IMR-90 (cell line): ENCODE measurements around the gene ASXL2. TPM values are rescaled to one million over a fixed set of nuclear protein-coding genes. Genes with fewer than 3 reads are reported as not detected.
"Not testable (repeated sequence)": the region's sequence is repeated elsewhere in the genome, so short reads cannot be mapped to it uniquely, and the experiment has no call there.

Source experiments
- ATAC-seq: fragments of 200-7000 bp; cut with Tn5 transposase; 2 replicates; pipeline ENCODE4 v1.9.1; 2020; ENCODE audit warnings: low read depth, mild to moderate bottlenecking, moderate library complexity
- BruUV-seq: library from RNA; stranded (reverse); fragments of 400-500 nt; replicated peaks from 2 replicates; lab custom pipeline; 2021; lab: Mats Ljungman, UMichigan
- CTCF ChIA-PET: fragments of 300-600 bp; formaldehyde crosslinking; extraction: SDS; loops from one replicate; lab custom pipeline; 2021; ENCODE audit warnings: antibody characterized with exemption; lab: Yijun Ruan, JAX
- POLR2A ChIA-PET: fragments of 300-600 bp; sonication (Branson Sonifier 250); formaldehyde crosslinking; loops from one replicate; lab custom pipeline; 2022; ENCODE audit warnings: antibody characterized with exemption; ENCODE audit not compliant: unreplicated experiment; lab: Charles Lee
- DNase-seq: peaks from one replicate; pipeline ENCODE4 v3.0.0; 2013
- H2AFZ ChIP-seq: replicated peaks from 2 replicates; pipeline ENCODE3; 2013; ENCODE audit warnings: low read length, mild to moderate bottlenecking; ENCODE audit not compliant: poor library complexity
- H2AK5ac ChIP-seq: 2 replicates; pipeline ENCODE4 v1.6.1; 2013; ENCODE audit warnings: low read depth, low read length, inconsistent platforms
- H2AK9ac ChIP-seq: replicated peaks from 2 replicates; pipeline ENCODE3; 2013; ENCODE audit warnings: mild to moderate bottlenecking, low read depth, low read length, moderate library complexity; ENCODE audit not compliant: poor library complexity
- H2BK120ac ChIP-seq: 2 replicates; pipeline ENCODE4 v1.6.1; 2013; ENCODE audit warnings: low read depth, low read length, inconsistent platforms
- H2BK15ac ChIP-seq: 3 replicates; pipeline ENCODE4 v1.6.1; 2013; ENCODE audit warnings: low read depth, low read length, inconsistent platforms
- H2BK20ac ChIP-seq: 2 replicates; pipeline ENCODE4 v1.6.1; 2013; ENCODE audit warnings: low read depth, mild to moderate bottlenecking, inconsistent platforms, low read length, moderate library complexity
- H2BK5ac ChIP-seq: 2 replicates; pipeline ENCODE4 v1.6.1; 2013; ENCODE audit warnings: mild to moderate bottlenecking, low read depth, low read length, inconsistent platforms; ENCODE audit not compliant: poor library complexity, severe bottlenecking
- H3K14ac ChIP-seq: replicated peaks from 2 replicates; pipeline ENCODE4 v1.6.1; 2013; ENCODE audit warnings: low read depth, low read length, inconsistent platforms
- H3K18ac ChIP-seq: 2 replicates; pipeline ENCODE4 v1.6.1; 2013; ENCODE audit warnings: low read depth, low read length, control low read depth
- H3K23ac ChIP-seq: 2 replicates; pipeline ENCODE4 v1.6.1; 2013; ENCODE audit warnings: low read depth, low read length, inconsistent platforms
- H3K27ac ChIP-seq: 2 replicates; pipeline ENCODE4 v1.5.1; 2013; ENCODE audit warnings: mild to moderate bottlenecking, control low read depth, low read length; ENCODE audit not compliant: insufficient read depth
- H3K27me3 ChIP-seq: 2 replicates; pipeline ENCODE4 v1.6.1; 2013; ENCODE audit warnings: low read length; ENCODE audit not compliant: control insufficient read depth, insufficient read depth
- H3K36me3 ChIP-seq: 2 replicates; pipeline ENCODE4 v1.6.1; 2013; ENCODE audit warnings: low read length, mixed read lengths; ENCODE audit not compliant: control insufficient read depth, insufficient read depth
- H3K4ac ChIP-seq: 2 replicates; pipeline ENCODE4 v1.6.1; 2013; ENCODE audit warnings: low read depth, low read length, inconsistent platforms
- H3K4me1 ChIP-seq: 2 replicates; pipeline ENCODE4 v1.6.1; 2013; ENCODE audit warnings: low read length, mixed read lengths; ENCODE audit not compliant: control insufficient read depth, insufficient read depth
- H3K4me2 ChIP-seq: 2 replicates; pipeline ENCODE4 v1.6.1; 2013; ENCODE audit warnings: low read depth, mild to moderate bottlenecking, control low read depth, low read length, moderate library complexity
- H3K4me3 ChIP-seq: 2 replicates; pipeline ENCODE4 v1.5.1; 2013; ENCODE audit warnings: low read depth, mild to moderate bottlenecking, control low read depth, low read length, moderate library complexity; ENCODE audit not compliant: insufficient read depth
- H3K56ac ChIP-seq: 2 replicates; pipeline ENCODE4 v1.6.1; 2013; ENCODE audit warnings: low read length, inconsistent platforms; ENCODE audit not compliant: insufficient read depth; ENCODE audit errors: extremely low read depth
- H3K79me1 ChIP-seq, 2 experiments: 2 replicates each; pipeline ENCODE4 v1.6.1; 2013; ENCODE audit warnings: low read length in 2 of 2, inconsistent platforms in 1 of 2, low read depth in 1 of 2
- H3K9ac ChIP-seq: 2 replicates; pipeline ENCODE4 v1.6.1; 2013; ENCODE audit warnings: low read depth, low read length, control low read depth
- H3K9me1 ChIP-seq: 2 replicates; pipeline ENCODE4 v1.6.1; 2013; ENCODE audit warnings: low read length, inconsistent platforms; ENCODE audit not compliant: insufficient read depth
- H3K9me3 ChIP-seq: 2 replicates; pipeline ENCODE4 v1.6.1; 2013; ENCODE audit warnings: low read length; ENCODE audit not compliant: control insufficient read depth, insufficient read depth
- H4K20me1 ChIP-seq: 2 replicates; pipeline ENCODE4 v1.6.1; 2013; ENCODE audit warnings: low read length, inconsistent platforms; ENCODE audit not compliant: insufficient read depth
- H4K5ac ChIP-seq: 2 replicates; pipeline ENCODE4 v1.6.1; 2013; ENCODE audit warnings: mild to moderate bottlenecking, low read depth, low read length, control low read depth
- H4K8ac ChIP-seq, 2 experiments: 2 replicates each; pipeline ENCODE4 v1.6.1; 2013; ENCODE audit warnings: low read depth in 2 of 2, low read length in 2 of 2, control low read depth in 1 of 2, inconsistent platforms in 1 of 2
- H4K91ac ChIP-seq: 2 replicates; pipeline ENCODE4 v1.6.1; 2013; ENCODE audit warnings: low read depth, low read length, inconsistent platforms; ENCODE audit not compliant: insufficient read depth
- BHLHE40 ChIP-seq: fragments of 150-350 bp; IDR thresholded peaks from 2 replicates; pipeline ENCODE4 v1.6.1; 2016; ENCODE audit warnings: mild to moderate bottlenecking, low read depth, low read length
- CHD1 ChIP-seq: IDR thresholded peaks from 2 replicates; pipeline ENCODE4 v1.6.1; 2012; ENCODE audit warnings: low read depth, low read length, improper control_type of control experiment
- MXI1 ChIP-seq: IDR thresholded peaks from 2 replicates; pipeline ENCODE4 v1.6.1; 2012; ENCODE audit warnings: low read depth, mild to moderate bottlenecking, low read length, moderate library complexity, borderline replicate concordance
- NFE2L2 ChIP-seq: fragments of 150-350 bp; IDR thresholded peaks from 2 replicates; pipeline ENCODE4 v1.6.1; 2016; ENCODE audit warnings: low read depth, mild to moderate bottlenecking, low read length
- POLR2A ChIP-seq: IDR thresholded peaks from 2 replicates; pipeline ENCODE4 v1.6.1; 2012; ENCODE audit warnings: mild to moderate bottlenecking, low read depth, low read length
- RCOR1 ChIP-seq: IDR thresholded peaks from 2 replicates; pipeline ENCODE4 v1.6.1; 2012; ENCODE audit warnings: mild to moderate bottlenecking, low read length, improper control_type of control experiment; ENCODE audit not compliant: insufficient replicate concordance
- WGBS, 2 experiments: methylation state at CpG; one replicate each; pipeline versions ENCODE4 v1.1.5 to v1.1.7; 2013; ENCODE audit warnings: missing lambda C conversion rate in 2 of 2; ENCODE audit not compliant: insufficient read length in 1 of 2; ENCODE audit errors: extremely low coverage in 2 of 2; 5-methylcytosine and 5-hydroxymethylcytosine counted together
- dilution Hi-C: fragments of 300-500 bp; cut with HindIII; formaldehyde crosslinking; loops from one replicate; pipeline ENCODE4 v1.14.3; 2018; ENCODE audit warnings: low sequenced_read_pairs; ENCODE audit not compliant: unreplicated experiment
- in situ Hi-C: fragments of 300-500 bp; cut with MboI; formaldehyde crosslinking; loops from 3 replicates; pipeline ENCODE4 v1.14.3; 2019; ENCODE audit warnings: low sequenced_read_pairs, inconsistent platforms, mixed read lengths
- intact Hi-C: fragments of 100-400 bp; cut with micrococcal nuclease; formaldehyde crosslinking; loops from 2 replicates; pipeline ENCODE4 v1.10.0; 2022
- polyA plus RNA-seq, 3 experiments: library from polyadenylated mRNA; depleted of rRNA; stranded (reverse); fragments of >200 nt; gene quantifications; 2 replicates each; pipeline ENCODE4 v1.2.3, GENCODE V29; 2012; ENCODE audit warnings: low replicate concordance in 1 of 3
- total RNA-seq: library from RNA; depleted of rRNA; stranded (reverse); fragments of >200 nt; gene quantifications from 2 replicates; pipeline ENCODE4 v1.2.3, GENCODE V29; 2012

Gene ASXL2
- total and polyA plus RNA-seq, 2 of the 4 experiments (the other 2 are of a cell fraction) = 5.3 to 8.1 TPM

- no peak overlapping the region for H3K18ac ChIP-seq
- ATAC-seq (no peak), DNase-seq (no peak)
- no peak overlapping the region for H2BK15ac ChIP-seq
- H3K9me3 ChIP-seq = no peaks in the 10 kb centered on the region
- peaks cover under 1% of the 10 kb centered on the region; the same call in 1 of the 2 replicates for H3K4me1 ChIP-seq
- H4K91ac ChIP-seq = no peak overlapping the region
- no peaks in the 10 kb centered on the region for H3K36me3 ChIP-seq
- H3K9ac ChIP-seq = no peak overlapping the region
- no peak overlapping the region for H3K56ac ChIP-seq
- H3K14ac ChIP-seq = no peak overlapping the region
- no peak overlapping the region for H2AFZ ChIP-seq
- H3K9me1 ChIP-seq = no peaks in the 10 kb centered on the region
- no peak overlapping the region for H3K23ac ChIP-seq
- H4K20me1 ChIP-seq = 0 out of 2 replicates have a peak, but pooled peaks cover 3% of the 10 kb centered on the region
- no peak overlapping the region for H4K8ac ChIP-seq
- H3K27me3 ChIP-seq = peaks cover 9% of the 10 kb centered on the region
- in situ Hi-C loops = no loop called here
- H2AK5ac ChIP-seq = no peak overlapping the region
- ChIA-PET CTCF (no interaction called here), POLR2A (no interaction called here)
- no peak overlapping the region for H2AK9ac ChIP-seq
- no peak overlapping the region for H2BK120ac ChIP-seq
- no peak overlapping the region for H3K4me2 ChIP-seq
- intact Hi-C loops = no loop called here
- H3K4ac ChIP-seq = no peak overlapping the region
- no peaks in the 10 kb centered on the region for H3K79me1 ChIP-seq
- no peak overlapping the region for H4K5ac ChIP-seq
- H2BK5ac ChIP-seq = no peak overlapping the region
- no CpG with 5 or more reads among the region's 3 CpGs for WGBS, 2 experiments
- dilution Hi-C loops = no loop called here
- no peak overlapping the region for H3K27ac ChIP-seq
- H3K4me3 ChIP-seq = no peak overlapping the region
- H2BK20ac ChIP-seq = no peak overlapping the region
- TF ChIP-seq NFE2L2 (no peak), RCOR1 (no peak), BHLHE40 (no peak), MXI1 (no peak), CHD1 (no peak), POLR2A (no peak)
- BruUV-seq = no TSS peak
These were observed 39.5 kb upstream of the ASXL2 start for GRCh38 chr2:25917832-25918231.

- H2BK120ac ChIP-seq, H4K8ac ChIP-seq, H2BK15ac ChIP-seq, H3K27me3 ChIP-seq, POLR2A ChIA-PET, H3K18ac ChIP-seq, H2BK20ac ChIP-seq, H4K5ac ChIP-seq, H4K20me1 ChIP-seq, H3K79me1 ChIP-seq, H2AK9ac ChIP-seq, H3K27ac ChIP-seq, H3K9ac ChIP-seq, H4K91ac ChIP-seq, H2AFZ ChIP-seq, H3K23ac ChIP-seq, H3K4me2 ChIP-seq, H3K14ac ChIP-seq, H2AK5ac ChIP-seq, H3K9me1 ChIP-seq, H3K4ac ChIP-seq, H3K4me1 ChIP-seq, CTCF ChIA-PET, in situ Hi-C loops, ATAC-seq, H3K56ac ChIP-seq, intact Hi-C loops, H3K4me3 ChIP-seq, BruUV-seq, H2BK5ac ChIP-seq, H3K9me3 ChIP-seq, H3K36me3 ChIP-seq, dilution Hi-C loops: not testable (repeated sequence)
- 72% methylated on average over 3 of the region's 7 CpGs; no CpG with 5 or more reads in 1 of the 2 experiments for WGBS, 2 experiments
- peak; percentile 38 for DNase-seq
These were observed 39.1 kb upstream of the ASXL2 start for GRCh38 chr2:25917411-25917810.
